GM21619 (cell line): Measurements from ENCODE around the gene GALNT14.
"Not testable (repeated sequence)": the region's sequence is repeated elsewhere in the genome, so short reads cannot be mapped to it uniquely, and the experiment has no call there.

ENCODE experiments used
- ATAC-seq: cut with Tn5 transposase; IDR thresholded peaks from one replicate; pipeline ENCODE4 v1.9.1; 2021; ENCODE audit not compliant: unreplicated experiment

GALNT14 gene

GRCh38 chr2:30910686-30911085 is 227.6 kb downstream of the GALNT14 start:
- ATAC-seq = no peak

- ATAC-seq = not testable (repeated sequence)
Measured at GRCh38 chr2:30904437-30904836, 233.8 kb downstream of the GALNT14 start.

GRCh38 chr2:30903326-30903725 is 234.9 kb downstream of the GALNT14 start:
- ATAC-seq = no peak

- ATAC-seq = no peak
Measured at GRCh38 chr2:30900381-30900780, 237.9 kb downstream of the GALNT14 start.

- ATAC-seq = no peak
Measured at GRCh38 chr2:30899516-30900054, 238.7 kb downstream of the GALNT14 start.

GRCh38 chr2:30897539-30897938 is 240.7 kb downstream of the GALNT14 start:
- ATAC-seq = no peak

GRCh38 chr2:30894498-30895119 is 243.6 kb downstream of the GALNT14 start:
- ATAC-seq = no peak

GRCh38 chr2:30888852-30889409 is 249.3 kb downstream of the GALNT14 start:
- ATAC-seq = no peak

GRCh38 chr2:30886080-30886479 is 252.2 kb downstream of the GALNT14 start:
- no peak for ATAC-seq

GRCh38 chr2:30883822-30884221 is 254.4 kb downstream of the GALNT14 start:
- ATAC-seq = no peak

GRCh38 chr2:30883184-30883583 is 255.1 kb downstream of the GALNT14 start:
- ATAC-seq = no peak

- ATAC-seq = no peak
Measured at GRCh38 chr2:30880516-30880915, 257.7 kb downstream of the GALNT14 start.

- ATAC-seq = no peak
Measured at GRCh38 chr2:30877833-30878232, 260.4 kb downstream of the GALNT14 start.

- ATAC-seq = no peak
Measured at GRCh38 chr2:30872797-30873196, 265.4 kb downstream of the GALNT14 start.

- ATAC-seq = no peak
Measured at GRCh38 chr2:30871980-30872789, 266.1 kb downstream of the GALNT14 start.

GRCh38 chr2:30871440-30871839 is 266.8 kb downstream of the GALNT14 start:
- ATAC-seq = no peak

GRCh38 chr2:30869988-30870387 is 268.3 kb downstream of the GALNT14 start:
- ATAC-seq = no peak

GRCh38 chr2:30867385-30867784 is 270.9 kb downstream of the GALNT14 start:
- no peak for ATAC-seq

GRCh38 chr2:30866974-30867373 is 271.3 kb downstream of the GALNT14 start:
- no peak for ATAC-seq

GRCh38 chr2:30865892-30866681 is 272.2 kb downstream of the GALNT14 start:
- no peak for ATAC-seq

- no peak for ATAC-seq
Measured at GRCh38 chr2:30865243-30865642, 273.0 kb downstream of the GALNT14 start.
